NCI-H446 treated with DMSO at 0.1 percent for 48 hours (cell line): Measurements from ENCODE around the gene PRTFDC1.
"Not testable (repeated sequence)": the region's sequence is repeated elsewhere in the genome, so short reads cannot be mapped to it uniquely, and the experiment has no call there.

Source experiments
- DNase-seq: peaks from one replicate; lab custom pipeline; 2025; lab: John Stamatoyannopoulos, UW

PRTFDC1 gene

DNA sequence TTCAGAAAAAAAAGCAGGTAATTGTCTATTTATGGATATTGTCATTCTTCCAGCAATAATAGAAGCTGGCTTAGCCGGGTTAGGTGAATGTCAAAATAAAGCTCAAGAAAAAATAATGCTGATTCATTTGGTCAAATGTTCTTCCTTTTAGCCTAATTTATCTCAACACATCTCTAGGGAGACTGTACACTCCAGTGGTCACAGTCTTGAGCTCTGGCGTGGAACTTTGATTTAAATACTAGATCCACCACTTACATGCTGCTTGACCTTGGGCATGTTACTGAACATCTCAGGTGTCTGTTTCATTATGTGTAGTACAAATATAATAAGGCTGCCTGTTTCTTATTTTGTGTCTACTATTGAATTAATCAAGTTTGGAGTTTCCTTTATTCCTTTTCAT is 22.0 kb downstream of the PRTFDC1 start:
- no peak for DNase-seq

DNA sequence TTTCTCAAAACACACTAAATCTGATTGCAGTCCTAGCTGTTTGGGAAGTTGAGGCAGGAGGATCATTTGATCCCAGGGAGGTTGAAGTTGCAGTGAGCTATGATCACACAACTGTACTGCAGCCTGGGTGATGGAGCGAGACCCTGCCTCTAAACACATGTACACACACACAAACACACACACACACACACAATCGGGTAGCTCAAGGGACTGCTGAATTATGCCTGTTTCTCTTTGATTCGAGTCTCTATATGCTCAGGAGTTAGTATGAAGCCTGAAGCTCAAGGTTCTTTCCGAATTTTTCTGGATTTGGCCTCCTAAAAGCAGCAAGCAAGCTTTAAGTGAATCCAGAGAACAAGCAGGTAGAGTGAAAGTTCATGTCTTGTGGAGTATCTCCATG is 22.5 kb downstream of the PRTFDC1 start:
- DNase-seq = no peak

DNA sequence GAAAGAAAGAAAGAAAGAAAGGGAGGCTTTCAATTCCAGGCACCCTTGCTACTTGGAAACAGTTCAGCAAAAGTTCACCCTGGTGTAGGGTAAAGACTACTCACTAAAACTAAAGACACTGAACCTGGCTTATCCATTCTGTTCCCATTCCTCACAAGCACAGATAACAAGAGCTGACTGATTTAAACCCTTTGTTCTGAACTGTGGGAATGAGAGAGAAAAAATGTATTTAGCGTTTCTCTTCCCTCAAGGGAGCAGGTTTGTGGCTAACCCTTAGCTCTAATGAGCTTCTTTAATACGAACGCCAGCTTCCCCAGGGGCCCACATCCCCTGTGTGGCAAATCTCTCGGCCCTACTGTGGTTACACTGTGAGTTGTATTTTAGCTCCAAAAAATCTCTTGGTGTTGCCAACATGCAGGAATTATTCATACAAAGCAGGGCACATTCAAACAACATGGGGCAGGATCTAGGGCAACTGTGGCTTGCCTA is 23.3 kb downstream of the PRTFDC1 start:
- DNase-seq = no peak

DNA sequence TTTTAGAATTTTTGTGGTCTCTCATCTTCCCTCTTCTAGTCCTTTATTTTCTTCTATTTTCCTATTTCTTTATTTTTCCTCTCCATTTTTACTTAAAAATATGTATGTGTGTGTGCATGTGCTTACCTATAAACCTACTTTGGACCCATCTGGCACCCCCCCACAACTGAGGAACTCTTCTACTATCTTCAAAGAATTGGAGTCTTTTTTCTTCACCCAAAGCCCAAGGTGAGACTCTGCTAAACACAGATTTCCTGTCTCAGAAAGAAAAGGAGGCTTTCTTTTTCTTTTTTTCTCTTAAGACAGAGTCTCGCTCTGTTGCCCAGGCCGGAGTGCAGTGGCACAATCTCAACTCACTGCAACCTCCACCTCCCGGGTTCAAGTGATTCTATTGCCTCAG is 24.2 kb downstream of the PRTFDC1 start:
- no peak for DNase-seq

DNA sequence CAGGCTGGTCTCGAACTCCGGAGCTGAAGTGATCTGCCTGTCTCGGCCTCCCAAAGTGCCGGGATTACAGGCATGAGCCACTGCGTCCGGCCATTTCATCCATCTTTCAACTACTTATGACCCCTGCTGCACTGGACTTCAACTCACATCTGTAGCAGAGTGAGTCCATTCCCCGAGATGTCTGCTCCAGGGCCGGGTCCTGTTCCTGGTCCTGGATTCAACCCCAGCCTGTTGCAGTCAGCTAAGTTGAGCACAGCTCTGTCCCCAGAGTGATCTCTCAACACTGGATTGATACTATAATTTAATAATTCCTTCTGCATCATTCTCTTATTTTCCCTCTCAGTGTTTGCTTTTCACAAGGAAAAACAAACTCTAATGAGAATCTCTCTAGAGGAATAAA is 25.8 kb downstream of the PRTFDC1 start:
- no peak for DNase-seq

DNA sequence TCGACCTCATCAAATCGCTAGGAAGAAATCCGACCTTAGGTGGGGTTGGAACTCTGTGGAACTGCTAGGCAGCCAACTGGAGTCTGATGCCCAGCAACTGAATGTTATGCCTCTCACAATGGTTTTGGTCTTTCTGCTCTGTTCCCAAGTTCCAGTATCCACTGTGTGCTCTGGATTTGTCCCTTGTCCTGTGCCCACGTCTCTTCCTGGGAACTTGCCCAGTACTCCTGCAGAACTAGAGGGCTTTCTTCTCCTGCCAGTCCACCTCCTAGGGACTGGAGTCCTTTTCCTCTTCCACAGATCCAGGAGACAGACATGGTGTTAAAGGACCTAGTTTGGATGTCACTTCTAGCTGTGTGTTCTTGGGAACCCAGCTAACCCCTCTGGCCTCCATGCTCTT is 26.6 kb downstream of the PRTFDC1 start:
- DNase-seq = no peak

DNA sequence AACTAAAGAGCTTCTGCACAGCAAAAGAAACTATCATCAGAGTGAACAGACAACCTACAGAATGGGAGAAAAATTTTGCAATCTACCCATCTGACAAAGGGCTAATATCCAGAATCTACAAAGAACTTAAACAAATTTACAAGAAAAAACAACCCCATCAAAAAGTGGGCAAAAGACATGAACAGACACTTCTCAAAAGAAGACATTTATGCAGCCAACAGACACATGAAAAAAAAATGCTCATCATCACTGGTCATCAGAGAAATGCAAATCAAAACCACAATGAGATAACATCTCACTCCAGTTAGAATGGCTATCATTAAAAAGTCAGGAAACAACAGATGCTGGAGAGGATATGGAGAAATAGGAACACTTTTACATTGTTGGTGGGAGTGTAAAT is 27.9 kb downstream of the PRTFDC1 start:
- not testable (repeated sequence) for DNase-seq

DNA sequence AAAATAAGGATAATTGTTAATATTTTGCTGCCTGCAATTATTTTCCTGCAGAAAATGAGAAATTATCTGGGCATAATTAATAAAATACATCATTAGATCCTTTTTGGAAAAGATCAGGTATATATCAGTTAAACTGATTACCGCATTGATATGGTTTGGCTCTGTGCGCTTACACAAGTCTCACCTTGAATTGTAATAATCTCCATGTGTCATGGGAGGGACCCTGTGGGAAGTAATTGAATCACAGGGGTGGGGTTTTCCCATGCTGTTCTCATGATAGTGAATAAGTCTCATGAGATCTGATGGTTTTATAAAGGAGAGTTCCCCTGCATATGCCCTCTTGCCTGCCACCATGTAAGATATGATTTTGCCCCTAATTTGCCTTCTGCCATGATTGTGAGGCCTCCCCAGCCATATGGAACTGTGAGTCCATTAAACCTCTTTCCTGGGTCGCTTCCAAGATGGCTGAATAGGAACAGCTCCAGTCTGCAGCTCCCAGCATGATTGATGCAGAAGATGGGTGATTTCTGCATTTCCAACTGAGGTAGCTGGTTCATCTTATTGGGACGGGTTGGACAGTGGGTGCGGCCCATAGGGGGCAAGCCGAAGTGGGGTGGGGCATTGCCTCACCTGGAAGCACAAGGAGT is 30.1 kb downstream of the PRTFDC1 start:
- DNase-seq = not testable (repeated sequence)

DNA sequence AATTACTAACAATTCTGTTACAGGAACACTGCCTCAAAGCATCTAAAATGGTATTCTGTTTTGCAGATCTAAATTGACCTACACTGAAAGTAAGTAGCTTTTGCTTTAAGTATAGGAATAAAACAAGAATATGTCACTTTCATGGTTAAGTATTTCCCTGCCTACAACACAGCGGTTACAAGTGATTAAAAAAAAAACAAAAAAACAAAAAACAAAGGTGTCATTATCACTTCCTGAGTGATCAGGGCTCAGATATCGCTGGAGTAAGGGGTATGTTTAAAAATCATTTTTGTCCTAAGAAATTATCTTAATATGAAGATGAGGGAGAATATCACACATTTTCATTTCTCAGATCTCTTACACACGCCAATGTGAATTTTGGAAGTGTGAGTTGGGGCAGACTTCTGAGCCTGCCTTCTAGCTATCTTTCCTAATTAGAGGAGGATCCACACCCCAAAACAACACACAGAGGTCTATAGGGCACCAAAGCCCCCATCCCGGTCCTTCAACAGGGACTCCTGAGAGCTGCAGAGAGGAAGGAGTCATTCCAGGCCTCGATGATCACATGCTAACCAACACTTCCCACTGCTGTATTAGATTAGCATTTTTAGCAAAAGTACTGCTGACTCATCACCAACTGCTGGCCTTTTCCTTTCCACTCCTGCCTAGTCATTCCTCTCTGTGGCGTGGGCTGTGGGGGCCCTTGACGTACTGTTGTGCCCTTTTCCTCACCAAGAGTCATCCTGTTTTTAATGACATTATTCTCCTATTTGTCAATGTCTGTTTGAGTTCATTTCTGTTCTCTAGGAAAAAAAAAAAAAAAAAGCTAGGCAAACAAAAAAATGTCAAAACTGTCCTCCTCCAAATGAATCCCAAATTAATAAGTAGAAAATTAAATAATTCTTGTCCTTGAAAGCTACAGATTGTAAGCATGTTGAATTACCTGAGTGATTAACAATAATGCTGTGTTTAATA is 31.2 kb downstream of the PRTFDC1 start:
- DNase-seq = no peak

DNA sequence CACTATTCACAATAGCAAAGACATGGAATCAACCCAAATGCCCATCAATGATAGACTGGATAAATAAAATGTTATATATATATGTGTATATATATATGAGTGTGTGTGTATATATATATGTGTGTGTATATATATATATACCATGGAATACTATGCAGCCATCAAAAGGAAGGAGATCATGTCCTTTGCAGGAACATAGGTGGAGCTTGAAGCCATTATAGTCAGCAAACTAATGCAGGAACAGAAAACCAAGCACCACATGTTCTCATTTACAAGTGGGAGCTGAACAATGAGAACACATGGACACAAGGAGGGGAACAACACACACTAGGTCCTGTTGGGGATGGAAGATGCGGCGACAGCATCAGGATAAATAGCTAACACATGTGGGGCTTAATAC is 32.2 kb downstream of the PRTFDC1 start:
- not testable (repeated sequence) for DNase-seq

DNA sequence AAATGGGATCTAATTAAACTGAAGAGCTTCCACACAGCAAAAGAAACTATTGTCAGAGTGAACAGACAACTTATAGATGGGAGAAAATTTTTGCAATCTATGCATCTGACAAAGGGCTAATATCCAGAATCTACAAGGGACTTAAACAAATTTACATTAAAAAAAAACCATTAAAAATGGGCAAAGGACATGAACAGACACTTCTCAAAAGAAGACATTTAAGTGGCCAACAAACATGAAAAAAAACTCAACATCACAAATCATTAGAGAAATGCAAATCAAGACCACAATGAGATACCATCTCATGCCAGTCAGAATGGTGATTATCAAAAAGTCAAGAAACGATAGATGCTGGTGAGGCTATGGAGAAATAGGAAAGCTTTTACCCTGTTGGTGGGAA is 32.8 kb downstream of the PRTFDC1 start:
- not testable (repeated sequence) for DNase-seq

DNA sequence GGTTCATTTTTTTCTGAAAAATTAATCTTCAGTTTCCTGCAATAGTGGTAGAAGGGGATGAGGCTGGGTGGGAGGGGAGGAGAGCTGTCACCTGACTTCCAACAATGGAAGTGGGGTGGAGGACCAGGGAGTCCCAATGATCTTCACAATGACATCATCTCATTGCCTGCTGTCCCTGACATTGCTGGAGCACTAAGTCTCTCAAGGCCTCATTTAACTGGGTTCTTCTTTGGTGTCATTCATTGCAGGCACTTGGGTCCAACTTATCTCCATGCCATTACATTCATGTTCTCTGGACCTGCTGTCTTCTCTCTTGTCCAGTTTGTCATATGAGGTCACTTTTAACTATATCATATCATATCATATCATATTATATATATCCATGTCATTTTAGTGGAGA is 34.4 kb downstream of the PRTFDC1 start:
- DNase-seq = no peak

DNA sequence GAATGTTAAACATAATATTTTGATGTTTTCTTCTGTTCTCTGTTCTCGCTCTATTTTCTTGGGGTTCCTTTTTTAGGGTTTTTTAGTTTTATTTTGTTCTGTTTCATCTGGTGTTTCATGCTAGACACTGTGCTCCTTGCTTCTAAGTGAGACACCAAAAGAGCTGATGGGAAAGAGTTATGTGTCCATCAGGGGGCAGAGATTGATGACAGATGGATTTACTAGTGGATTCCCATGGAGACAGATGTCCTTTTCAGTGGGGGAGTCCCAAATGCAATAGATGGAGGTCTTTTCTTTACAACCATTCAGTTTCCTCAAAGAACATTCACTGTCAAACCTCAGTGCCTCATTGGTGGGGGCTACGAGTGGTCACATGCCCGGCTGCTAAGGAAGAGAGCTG is 34.9 kb downstream of the PRTFDC1 start:
- DNase-seq = no peak

DNA sequence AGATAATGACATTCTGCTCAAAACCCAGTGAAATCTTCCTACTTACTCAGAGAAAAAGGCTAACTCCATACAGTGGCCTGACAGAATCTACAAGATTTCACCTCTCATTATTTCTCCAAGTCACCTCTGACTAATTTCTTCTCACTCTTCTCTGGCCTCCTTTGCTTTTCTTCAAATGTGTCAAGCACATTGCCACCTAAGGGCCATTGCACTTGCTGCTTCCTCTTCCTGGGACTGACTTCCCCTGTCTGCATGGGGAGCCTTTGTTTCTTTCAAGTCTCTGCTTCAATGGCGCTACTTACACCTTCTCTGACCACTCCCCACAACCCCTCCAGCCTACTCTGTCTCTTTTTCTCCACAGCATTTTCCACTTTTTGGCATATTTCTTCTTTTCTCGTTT is 36.0 kb downstream of the PRTFDC1 start:
- DNase-seq = no peak

DNA sequence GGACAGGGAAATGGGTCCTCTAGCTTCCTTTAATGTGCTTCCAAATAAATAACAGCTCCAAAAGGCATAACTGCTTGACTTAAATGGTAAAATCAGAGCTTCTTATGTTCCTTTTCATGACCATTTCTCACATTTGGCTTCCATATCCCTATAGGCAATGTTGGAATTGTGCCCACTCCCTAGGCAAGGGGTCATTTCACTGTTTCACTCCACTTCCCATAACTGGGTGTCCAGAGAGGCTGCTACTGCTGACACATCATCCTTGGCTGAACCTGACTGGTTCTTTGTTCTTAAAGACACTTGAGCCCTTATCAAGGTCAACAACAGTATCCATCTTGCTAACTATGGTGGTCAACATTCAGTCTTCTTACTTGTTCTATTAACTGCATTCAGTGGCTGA is 37.1 kb downstream of the PRTFDC1 start:
- no peak for DNase-seq

DNA sequence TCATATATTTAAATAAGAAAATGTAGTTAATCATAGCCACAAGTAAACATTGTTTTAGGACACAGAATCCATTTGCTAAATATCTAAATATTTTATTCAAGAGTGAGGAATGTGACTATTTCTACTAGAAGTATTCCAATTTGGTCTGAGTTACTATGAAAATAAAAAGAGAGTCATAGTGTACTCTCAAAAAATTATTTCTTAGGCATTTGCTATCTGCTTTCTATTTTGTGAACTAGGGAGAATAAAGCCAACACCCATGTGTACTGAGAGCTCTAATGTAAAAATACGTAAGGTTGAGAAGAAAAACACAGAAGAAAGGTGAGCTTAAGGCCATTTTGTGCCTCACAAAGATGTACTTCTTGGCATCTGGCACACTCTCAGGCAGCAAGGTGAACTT is 38.3 kb downstream of the PRTFDC1 start:
- no peak for DNase-seq

DNA sequence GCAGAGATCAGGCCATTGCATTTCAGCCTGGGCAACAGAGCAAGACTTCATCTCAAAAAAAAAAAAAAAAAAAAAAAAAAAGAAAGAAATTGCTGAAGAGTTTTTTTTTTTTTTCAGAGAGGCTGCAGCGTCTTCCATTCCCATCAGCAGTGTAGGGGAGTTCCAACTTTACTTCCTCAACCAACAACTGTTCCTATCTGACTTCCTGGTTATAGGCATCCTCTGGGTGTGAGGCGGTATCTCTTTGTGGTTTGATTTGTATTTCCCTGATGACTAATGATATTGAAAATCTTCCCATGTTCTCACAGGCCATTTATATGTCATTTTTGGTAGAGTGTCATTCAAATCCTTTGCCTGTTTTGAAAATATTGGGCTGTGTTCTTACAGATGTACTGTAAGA is 40.2 kb downstream of the PRTFDC1 start:
- DNase-seq = no peak

DNA sequence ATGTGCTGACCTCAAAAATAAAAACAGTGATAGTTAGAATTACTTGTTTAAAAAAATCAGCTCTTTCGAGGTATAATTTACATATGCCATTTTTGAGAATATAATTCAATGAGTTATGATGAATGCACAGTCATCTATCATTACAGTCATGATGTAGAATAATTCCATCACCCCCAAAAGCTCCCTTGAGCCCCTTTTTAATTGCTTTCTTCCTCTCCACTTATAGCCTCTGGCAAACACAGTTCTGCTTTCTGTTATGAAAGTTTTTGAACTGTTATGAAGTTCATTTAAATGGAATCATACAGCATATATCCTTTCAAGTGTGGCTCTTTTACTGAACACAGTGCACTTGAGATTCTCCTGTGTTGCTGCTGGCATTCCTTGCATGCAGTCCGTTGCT is 41.4 kb downstream of the PRTFDC1 start:
- no peak for DNase-seq

DNA sequence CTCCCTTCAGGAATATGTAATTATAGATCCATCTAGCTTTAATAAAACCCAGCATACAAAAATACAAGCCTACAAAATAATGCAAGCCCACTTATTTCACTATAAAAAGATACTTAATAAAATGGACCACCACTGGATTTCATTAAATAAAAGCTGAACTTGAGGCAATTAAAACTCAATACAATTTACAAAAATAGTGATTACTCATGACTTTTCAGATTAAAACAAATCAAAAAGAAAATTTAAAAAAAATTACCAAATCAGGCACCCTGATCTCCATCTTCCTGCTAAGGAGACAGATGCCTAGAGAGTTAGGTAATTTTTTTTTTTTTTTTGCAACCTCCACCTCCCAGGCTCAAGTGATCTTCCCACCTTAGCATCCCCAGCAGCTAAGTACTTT is 41.8 kb downstream of the PRTFDC1 start:
- DNase-seq = no peak

DNA sequence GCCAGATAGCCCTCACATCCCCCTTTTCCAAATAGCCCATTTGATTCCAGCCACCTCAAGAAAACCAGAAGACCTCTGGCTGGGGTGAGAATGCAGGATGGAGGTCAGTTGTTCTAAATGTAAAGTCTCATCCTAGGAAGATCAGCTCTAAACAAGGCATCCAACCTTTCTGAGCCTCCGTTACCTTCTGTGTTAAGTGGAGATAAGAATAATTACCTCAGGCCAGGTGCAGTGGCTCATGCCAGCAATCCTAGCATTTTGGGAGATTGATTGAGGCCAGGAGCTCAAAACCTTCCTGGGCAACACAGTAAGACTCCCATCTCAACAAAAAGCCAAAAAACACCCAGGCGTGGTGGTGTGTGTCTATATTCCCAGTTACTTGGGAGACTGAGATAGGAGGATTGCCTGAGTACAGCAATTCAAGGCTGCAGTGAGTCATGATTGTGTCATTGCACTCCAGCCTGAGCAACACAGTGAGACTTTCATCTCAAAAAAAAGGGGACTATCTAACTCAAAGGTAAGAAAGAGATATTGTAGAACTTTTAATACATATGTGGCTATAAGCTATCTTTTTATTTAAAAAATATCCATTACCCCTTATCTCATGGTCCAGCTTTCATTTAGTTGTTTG is 43.5 kb downstream of the PRTFDC1 start:
- no peak for DNase-seq

DNA sequence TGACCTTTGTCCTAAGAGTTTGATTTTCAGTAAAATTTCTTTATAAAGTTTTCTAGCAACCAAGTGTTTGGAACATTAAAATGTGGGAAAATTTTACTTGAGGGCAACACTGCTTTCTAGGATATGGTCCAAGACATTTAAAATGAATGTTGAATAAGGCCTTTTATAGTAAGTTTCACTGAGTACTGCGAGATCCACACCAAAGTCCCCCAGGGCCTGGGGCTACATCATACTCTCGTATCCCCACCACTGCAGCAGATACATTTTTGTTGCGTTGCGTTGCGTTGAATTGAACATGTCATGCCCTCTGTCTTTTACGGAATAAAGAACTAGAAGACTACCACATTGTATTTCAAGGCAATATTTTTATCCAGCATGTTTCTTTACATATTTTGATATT is 44.5 kb downstream of the PRTFDC1 start:
- DNase-seq = no peak

DNA sequence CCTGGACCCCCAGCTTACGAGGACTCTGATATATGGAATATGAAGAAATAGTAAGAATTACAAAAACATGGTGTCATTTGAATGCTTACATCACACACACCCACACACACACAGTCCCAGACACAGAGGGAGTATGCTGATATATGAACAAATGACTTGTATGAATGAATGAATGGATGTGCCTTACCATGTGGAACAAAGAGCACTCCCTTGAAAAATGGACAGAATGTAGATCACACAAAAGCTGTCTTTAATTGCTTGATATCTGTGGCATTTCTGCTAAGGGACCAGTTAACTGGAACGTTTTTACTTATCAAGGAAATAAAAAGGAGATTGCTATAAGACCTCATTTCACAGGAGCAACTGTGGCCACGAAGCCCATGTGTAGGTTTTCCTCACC is 46.0 kb downstream of the PRTFDC1 start:
- no peak for DNase-seq

DNA sequence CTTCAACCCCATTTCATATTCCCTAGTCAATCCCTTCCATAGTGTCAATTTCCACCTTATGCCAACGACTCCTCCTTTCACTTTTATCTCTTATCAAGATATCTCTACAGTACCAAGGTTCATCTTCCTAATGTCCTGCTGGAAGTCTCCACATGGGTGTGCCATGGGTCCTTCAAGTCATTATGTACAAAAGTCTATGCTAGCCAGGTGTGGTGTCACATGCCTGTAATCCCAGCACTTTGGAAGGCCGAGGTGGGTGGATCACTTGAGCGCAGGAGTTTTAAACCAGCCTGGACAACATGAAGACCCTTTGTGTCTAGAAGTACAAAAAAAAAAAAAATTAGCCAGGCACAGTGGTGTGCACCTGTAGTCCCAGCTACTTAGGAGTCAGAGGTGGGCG is 47.6 kb downstream of the PRTFDC1 start:
- DNase-seq = no peak
